GM18505 (cell line): ENCODE results near the gene RAP1GDS1.
"Not testable (repeated sequence)": the region's sequence is repeated elsewhere in the genome, so short reads cannot be mapped to it uniquely, and the experiment has no call there.

Experiments
- ATAC-seq: cut with Tn5 transposase; IDR thresholded peaks from one replicate; pipeline ENCODE4 v1.9.1; 2021; ENCODE audit not compliant: unreplicated experiment
- POLR2A ChIP-seq: IDR thresholded peaks from 4 replicates; pipeline ENCODE4 v1.6.1; 2011; ENCODE audit warnings: borderline replicate concordance; ENCODE audit not compliant: insufficient read depth, insufficient read length; ENCODE audit errors: extremely low read depth

RAP1GDS1 gene

DNA sequence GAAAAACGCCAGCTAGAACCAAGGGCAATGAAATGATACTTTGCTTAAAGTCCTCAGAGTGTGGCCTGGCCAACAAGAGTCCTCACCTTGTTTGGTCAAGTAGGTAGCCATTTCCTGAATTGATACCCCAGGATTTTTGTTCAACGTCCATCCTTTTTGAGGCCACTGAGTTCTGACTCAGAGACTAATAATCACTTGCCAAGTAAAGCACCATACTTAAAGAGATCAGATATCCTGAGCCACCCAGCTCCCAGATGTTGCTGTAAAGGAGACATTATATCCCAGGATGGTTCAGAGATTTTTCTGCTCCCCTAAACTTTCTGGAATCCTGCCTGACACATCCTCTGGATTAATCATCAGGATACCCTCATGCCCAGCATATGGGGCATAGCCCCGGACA, 190.9 kb downstream of the RAP1GDS1 start:
- TF ChIP-seq POLR2A, result no peak
- no peak for ATAC-seq

GRCh38 chr4:98457422-98457821, 196.2 kb downstream of the RAP1GDS1 start:
- ATAC-seq, result not testable (repeated sequence)

DNA sequence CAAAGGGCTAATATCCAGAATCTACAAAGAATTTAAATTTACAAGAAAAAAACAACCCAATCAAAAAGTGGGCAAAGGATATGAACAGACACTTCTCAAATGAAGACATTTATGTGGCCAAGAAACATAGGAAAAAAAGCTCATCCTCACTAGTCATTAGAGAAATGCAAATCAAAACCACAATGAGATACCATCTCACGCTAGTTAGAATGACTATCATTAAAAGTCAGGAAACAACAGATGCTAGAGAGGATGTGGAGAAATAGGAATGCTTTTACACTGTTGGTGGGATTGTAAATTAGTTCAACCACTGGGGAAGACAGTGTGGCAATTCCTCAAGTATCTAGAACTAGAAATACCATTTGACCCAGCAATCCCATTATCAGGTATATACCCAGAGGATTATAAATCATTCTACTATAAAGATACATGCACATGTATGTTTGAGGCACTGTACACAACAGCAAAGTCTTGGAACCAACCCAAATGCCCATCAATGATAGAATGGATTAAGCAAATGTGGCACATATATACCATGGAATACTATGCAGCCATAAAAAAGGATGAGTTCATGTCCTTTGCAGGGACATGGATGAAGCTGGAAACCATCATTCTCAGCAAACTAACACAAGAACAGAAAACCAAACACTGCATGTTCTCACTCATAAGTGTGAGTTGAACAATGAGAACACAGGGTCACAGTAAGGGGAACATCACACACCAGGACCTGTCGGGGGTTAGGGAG, 200.1 kb downstream of the RAP1GDS1 start:
- not testable (repeated sequence) for ATAC-seq

DNA sequence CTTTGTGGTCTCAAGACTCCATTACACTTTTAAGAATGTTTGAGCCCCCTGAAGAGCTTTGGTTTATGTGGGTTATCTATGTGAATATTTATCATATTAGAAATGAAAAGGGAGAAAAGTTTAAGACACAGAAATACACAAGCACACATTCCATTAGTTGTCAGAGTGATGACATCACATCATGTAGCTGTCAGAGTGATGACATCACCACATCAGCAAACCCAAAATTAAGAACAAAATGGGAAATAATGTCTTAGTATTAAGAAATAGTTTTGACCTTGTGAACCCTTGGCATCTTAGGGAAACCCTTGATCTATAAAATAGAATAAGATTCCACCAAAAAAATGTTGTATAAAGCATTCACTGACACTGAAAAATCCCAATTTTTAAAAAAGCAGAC, 201.3 kb downstream of the RAP1GDS1 start:
- no peak for ATAC-seq
- TF ChIP-seq POLR2A, result no peak

- TF ChIP-seq POLR2A, result no peak
- ATAC-seq, result no peak
Observed at GRCh38 chr4:98466868-98467599, 205.8 kb downstream of the RAP1GDS1 start.

GRCh38 chr4:98467627-98468072, 206.5 kb downstream of the RAP1GDS1 start:
- no peak for TF ChIP-seq POLR2A
- peak; percentile 95 for ATAC-seq

- ATAC-seq, result no peak
- no peak for TF ChIP-seq POLR2A
Observed at GRCh38 chr4:98468709-98469108, 207.5 kb downstream of the RAP1GDS1 start.

GRCh38 chr4:98469771-98470170, 208.6 kb downstream of the RAP1GDS1 start:
- TF ChIP-seq POLR2A, result no peak
- ATAC-seq, result no peak

GRCh38 chr4:98470366-98470765, 209.2 kb downstream of the RAP1GDS1 start:
- no peak for ATAC-seq
- TF ChIP-seq POLR2A, result no peak

- no peak for TF ChIP-seq POLR2A
- ATAC-seq, result no peak
Observed at GRCh38 chr4:98470831-98471230, 209.6 kb downstream of the RAP1GDS1 start.

DNA sequence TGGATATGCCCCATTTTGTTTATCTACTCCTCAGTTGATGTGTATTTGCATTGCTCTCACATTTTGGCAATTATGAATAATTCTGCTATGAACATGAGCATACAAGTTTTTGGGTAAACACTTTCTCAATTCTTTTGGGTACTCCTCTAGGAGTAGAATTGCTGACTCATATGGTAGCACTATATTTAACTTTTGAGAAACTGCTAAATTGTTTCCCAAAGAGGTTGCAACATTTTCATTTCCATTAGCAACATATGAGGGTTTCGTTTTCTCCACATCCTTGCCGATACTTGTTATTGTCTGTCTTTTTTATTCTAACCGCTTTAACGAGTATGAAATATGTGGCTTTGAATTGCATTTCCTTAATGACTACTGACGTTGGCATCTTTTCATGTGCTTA, 211.9 kb downstream of the RAP1GDS1 start:
- no peak for ATAC-seq

DNA sequence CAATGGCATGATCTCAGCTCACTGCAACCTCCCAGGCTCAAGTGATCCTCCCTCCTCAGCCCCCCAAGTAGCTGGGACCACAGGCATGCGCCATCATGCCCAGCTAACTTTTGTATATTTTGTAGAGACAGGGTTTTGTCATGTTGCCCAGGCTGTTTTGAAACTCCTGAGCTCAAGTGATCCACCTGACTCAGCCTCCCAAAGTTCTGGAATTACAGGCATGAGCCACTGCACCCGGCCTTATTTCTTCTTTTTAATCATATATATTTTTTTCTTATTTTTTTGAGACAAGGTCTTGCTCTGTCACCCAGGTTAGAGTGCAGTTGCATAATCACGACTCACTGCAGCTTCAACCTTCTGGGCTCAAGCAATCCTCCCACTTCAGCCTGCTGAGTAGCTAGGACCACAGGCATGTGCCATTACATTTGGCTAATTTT, 213.2 kb downstream of the RAP1GDS1 start:
- TF ChIP-seq POLR2A, result no peak
- no peak for ATAC-seq

More for the DNA sequence above, 211.9 kb downstream of the RAP1GDS1 start:
- TF ChIP-seq POLR2A, result no peak

DNA sequence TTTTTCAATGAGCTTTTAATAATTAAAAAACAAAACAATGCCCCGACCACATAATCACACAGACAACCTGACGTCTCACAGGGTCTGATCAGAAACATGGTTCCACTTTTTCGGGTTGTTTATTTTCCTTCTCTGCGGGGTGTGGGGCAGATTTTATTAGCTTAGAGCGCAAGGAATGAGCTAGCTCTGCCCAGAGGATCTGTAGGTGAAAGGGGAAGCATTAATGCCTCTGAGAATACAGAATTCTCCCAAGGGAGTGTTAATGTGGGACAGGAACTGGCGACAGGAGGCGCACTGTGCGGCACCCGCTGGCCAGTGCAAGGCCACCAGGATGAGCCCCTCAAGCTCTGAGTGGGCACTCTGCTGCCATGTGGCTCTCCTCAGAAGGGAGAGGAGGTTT, 215.7 kb downstream of the RAP1GDS1 start:
- no peak for TF ChIP-seq POLR2A
- ATAC-seq, result no peak

- ATAC-seq, result not testable (repeated sequence)
Observed at GRCh38 chr4:98479590-98479989, 218.4 kb downstream of the RAP1GDS1 start.

- TF ChIP-seq POLR2A, result no peak
- ATAC-seq, result no peak
Observed at GRCh38 chr4:98480535-98480934, 219.4 kb downstream of the RAP1GDS1 start.

- no peak for ATAC-seq
Observed at GRCh38 chr4:98481167-98481566, 220.0 kb downstream of the RAP1GDS1 start.

More at GRCh38 chr4:98481167-98481566, 220.0 kb downstream of the RAP1GDS1 start:
- no peak for TF ChIP-seq POLR2A
